ENCODE results near the gene PCDH7. TPM values are rescaled to one million over a fixed set of nuclear protein-coding genes. Genes with fewer than 3 reads are reported as not detected.
A peak's percentile ranks its signal among the peaks of the same experiment; 100 is the strongest.

The PCDH7 gene
- total RNA-seq, 1 experiment from 2014 or later, result 65.9 TPM

DNA sequence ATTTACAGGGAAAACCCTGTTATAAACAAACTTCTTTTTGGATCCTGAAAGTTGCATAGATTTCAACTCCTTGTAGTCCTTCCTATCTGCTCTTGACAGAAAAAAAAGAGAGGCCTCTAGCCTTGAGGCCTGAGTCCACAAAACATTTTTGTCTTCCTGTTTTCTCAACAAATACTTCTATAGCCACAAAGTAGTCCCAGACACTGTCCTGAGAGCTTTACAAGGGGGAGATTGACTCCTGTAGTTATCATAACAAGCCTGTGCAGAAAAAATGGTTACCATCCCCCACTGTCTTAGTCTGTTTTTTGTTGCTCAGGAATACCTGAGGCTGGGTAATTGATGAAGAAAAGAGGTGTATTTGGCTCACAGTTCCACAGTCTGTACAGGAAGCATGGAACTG lies 35.2 kb downstream of the PCDH7 start:
- ATAC-seq, result no peak
- peak overlapping the region; percentile 100 for H3K27ac ChIP-seq (ENCODE audit: low read depth, low read length)
- POLR2A ChIA-PET, result interaction anchor here (1.3 to 8.6 kb wide), 8 partner anchors 8 to 148 kb away, joined by 3 to 146 read pairs (median 6); no protein-coding TSS in a partner anchor
- TF ChIP-seq, protein P1, sequence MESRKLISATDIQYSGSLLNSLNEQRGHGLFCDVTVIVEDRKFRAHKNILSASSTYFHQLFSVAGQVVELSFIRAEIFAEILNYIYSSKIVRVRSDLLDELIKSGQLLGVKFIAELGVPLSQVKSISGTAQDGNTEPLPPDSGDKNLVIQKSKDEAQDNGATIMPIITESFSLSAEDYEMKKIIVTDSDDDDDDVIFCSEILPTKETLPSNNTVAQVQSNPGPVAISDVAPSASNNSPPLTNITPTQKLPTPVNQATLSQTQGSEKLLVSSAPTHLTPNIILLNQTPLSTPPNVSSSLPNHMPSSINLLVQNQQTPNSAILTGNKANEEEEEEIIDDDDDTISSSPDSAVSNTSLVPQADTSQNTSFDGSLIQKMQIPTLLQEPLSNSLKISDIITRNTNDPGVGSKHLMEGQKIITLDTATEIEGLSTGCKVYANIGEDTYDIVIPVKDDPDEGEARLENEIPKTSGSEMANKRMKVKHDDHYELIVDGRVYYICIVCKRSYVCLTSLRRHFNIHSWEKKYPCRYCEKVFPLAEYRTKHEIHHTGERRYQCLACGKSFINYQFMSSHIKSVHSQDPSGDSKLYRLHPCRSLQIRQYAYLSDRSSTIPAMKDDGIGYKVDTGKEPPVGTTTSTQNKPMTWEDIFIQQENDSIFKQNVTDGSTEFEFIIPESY (IDR thresholded peaks at IDR 0.05; ENCODE audit: extremely low read depth, insufficient replicate concordance, low read length), result no peak
- no peak for TF ChIP-seq ATF3 (IDR thresholded peaks at IDR 0.05)
- TF ChIP-seq POLR2AphosphoS5 (IDR thresholded peaks at IDR 0.05; ENCODE audit: low read depth, low read length), result no peak
- TF ChIP-seq SRF (IDR thresholded peaks at IDR 0.05; ENCODE audit: low read depth), result no peak
- no peak for TF ChIP-seq YY1 (IDR thresholded peaks at IDR 0.05; ENCODE audit: extremely low read depth, insufficient replicate concordance, low read depth, low read length)
- TF ChIP-seq ZFX (IDR thresholded peaks at IDR 0.05), result no peak
- TF ChIP-seq, protein P2, sequence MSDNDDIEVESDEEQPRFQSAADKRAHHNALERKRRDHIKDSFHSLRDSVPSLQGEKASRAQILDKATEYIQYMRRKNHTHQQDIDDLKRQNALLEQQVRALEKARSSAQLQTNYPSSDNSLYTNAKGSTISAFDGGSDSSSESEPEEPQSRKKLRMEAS (IDR thresholded peaks at IDR 0.05), result no peak
- TF ChIP-seq EZH2 (IDR thresholded peaks at IDR 0.05), result no peak
- TF ChIP-seq CEBPB (IDR thresholded peaks at IDR 0.05; ENCODE audit: low read depth), result no peak
- no peak for TF ChIP-seq POLR2A (IDR thresholded peaks at IDR 0.05; ENCODE audit: borderline replicate concordance, extremely low read depth, insufficient read depth, insufficient read length)
- no peak for TF ChIP-seq CBX3 (IDR thresholded peaks at IDR 0.05; ENCODE audit: low read depth)
- TF ChIP-seq RAD21 (IDR thresholded peaks at IDR 0.05; ENCODE audit: low read depth), result no peak
- TF ChIP-seq ZNF274 (IDR thresholded peaks at IDR 0.05; ENCODE audit: low read depth, low read length), result no peak
- TF ChIP-seq REST (IDR thresholded peaks at IDR 0.05; ENCODE audit: low read depth), result no peak
- TF ChIP-seq JUND (IDR thresholded peaks at IDR 0.05), result no peak
- no peak for TF ChIP-seq SIN3A (IDR thresholded peaks at IDR 0.05; ENCODE audit: low read depth)
- no peak for TF ChIP-seq EZH2phosphoT487 (IDR thresholded peaks at IDR 0.05; ENCODE audit: borderline replicate concordance)
- no peak overlapping the region for H3K4me2 ChIP-seq (ENCODE audit: low read length)
- peaks cover 64 to 94% of the 10 kb centered on the region in 2 experiments for H3K4me1 ChIP-seq (ENCODE audit: control insufficient read depth in 1 of 2, insufficient read depth in 2 of 2, low read length in 2 of 2)
- no peaks in the 10 kb centered on the region for H3K9me2 ChIP-seq (ENCODE audit: insufficient read depth)
- H3K27me3 ChIP-seq (ENCODE audit: insufficient read depth, low read length), result no peaks in the 10 kb centered on the region
- intact Hi-C loops (cut with micrococcal nuclease), result loop anchor here (5.0 to 10.0 kb wide), 3 partner anchors 47 to 479 kb away; no protein-coding TSS in a partner anchor
- BruUV-seq (replicated peaks), result no TSS peak
- H3K36me3 ChIP-seq (ENCODE audit: control insufficient read depth in 1 of 2, insufficient read depth in 2 of 2, low read length in 2 of 2), result no peaks in the 10 kb centered on the region; a peak in 1 of 4 replicates
- H2AFZ ChIP-seq (ENCODE audit: low read depth, low read length, poor library complexity, severe bottlenecking), result no peak overlapping the region
- no peaks in the 10 kb centered on the region for H3K9me3 ChIP-seq (ENCODE audit: control insufficient read depth in 1 of 2, insufficient read depth in 1 of 2, low read depth in 1 of 2, low read length in 2 of 2)
- CTCF ChIA-PET, result no interaction called here
- H4K20me1 ChIP-seq (ENCODE audit: insufficient read depth), result no peaks in the 10 kb centered on the region
- RAD21 ChIA-PET (ENCODE audit: low non-redundant PET in 1 of 2, low total read pairs in 2 of 2, uncharacterized antibody in 2 of 2, unreplicated experiment in 2 of 2), result no interaction called here
- peaks cover 32% of the 10 kb centered on the region for H3K79me2 ChIP-seq (ENCODE audit: insufficient read depth, low read length)
- H3K4me3 ChIP-seq (replicated peaks in 1 of 2; ENCODE audit: low read depth in 1 of 2, low read length in 2 of 2), result no peak overlapping the region
- peak overlapping the region; percentile 56 for H3K9ac ChIP-seq (ENCODE audit: low read length)
- DNase-seq (ENCODE audit: low read depth, low spot score), result no peak

Data from HCT116 (cell line).